ENCODE measurements around the gene EME1.
A peak's percentile ranks its signal among the peaks of the same experiment; 100 is the strongest.
"Not testable (repeated sequence)": the region's sequence is repeated elsewhere in the genome, so short reads cannot be mapped to it uniquely, and the experiment has no call there.

The EME1 gene

DNA sequence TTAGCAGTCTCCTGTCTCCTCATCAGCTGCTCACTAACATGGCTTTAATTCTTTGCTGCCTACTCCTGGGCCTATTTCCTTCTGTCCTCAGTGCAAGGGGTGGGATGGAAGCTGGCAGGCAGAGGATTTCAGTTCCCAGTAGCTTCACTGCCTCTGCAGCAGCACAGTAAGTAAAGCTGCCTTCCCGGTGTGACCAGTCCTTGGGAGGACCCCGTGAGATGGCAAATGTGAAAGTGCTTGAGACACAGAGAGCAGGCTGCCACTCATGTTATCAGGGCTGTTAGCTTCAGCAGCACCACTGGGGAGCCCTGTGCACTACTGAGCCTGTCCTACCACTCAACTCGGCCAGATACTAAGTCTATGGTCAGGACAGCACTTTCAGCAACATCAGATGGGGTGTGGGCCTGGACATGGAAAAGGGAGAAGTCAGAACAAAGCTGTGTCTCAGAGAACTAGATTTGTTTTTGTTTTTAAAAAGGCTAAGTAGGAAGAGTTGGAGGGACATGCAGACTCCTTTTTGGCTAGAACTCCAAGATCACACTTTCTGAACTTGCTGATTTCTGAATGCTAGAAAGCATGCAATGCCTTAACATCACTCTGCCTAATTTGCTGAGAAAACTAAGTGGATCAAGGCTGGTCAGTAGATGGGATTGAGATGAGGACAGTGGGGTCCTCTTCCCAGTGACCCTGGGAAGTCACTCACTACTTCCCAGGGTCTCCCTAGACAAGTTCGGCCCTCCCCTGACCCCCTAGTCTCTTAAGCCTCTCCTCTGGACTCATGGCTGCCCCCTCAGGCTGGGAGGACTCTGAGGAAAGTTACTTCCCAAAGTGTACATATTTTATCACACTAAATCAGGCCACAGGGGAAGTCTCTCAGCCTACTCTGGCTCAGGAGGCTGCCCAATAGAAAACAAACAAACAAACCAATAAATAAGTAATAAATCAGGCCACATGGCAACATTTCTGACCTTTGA, 54.1 kb downstream of the EME1 start:
- peak; percentile 59 for DNase-seq

- DNase-seq: not testable (repeated sequence)
Observed at GRCh38 chr17:50428126-50428525, 55.1 kb downstream of the EME1 start.

GRCh38 chr17:50428831-50429424, 55.9 kb downstream of the EME1 start:
- DNase-seq: no peak

- no peak for DNase-seq
Observed at GRCh38 chr17:50429793-50430192, 56.8 kb downstream of the EME1 start.

All from NCI-H69 (cell line).